NCI-H128 (cell line): ENCODE measurements around the gene PIGV.

Experiments used
- DNase-seq: peaks from one replicate; lab custom pipeline; 2025; ENCODE audit not compliant: unreplicated experiment; lab: John Stamatoyannopoulos, UW

Gene PIGV

GRCh38 chr1:26787706-26788514 is at the start of gene PIGV:
PIGV (plus strand) TSS chr1:26787950; CDS start chr1:26790816, 2,866 bp downstream.
- DNase-seq: peak; percentile 81

- DNase-seq: no peak
These were observed 48.3 kb upstream of the PIGV start for GRCh38 chr1:26739329-26739914.

GRCh38 chr1:26740023-26740634 is 47.6 kb upstream of the PIGV start:
- DNase-seq: no peak

- DNase-seq: no peak
These were observed 46.8 kb upstream of the PIGV start for GRCh38 chr1:26740952-26741351.

GRCh38 chr1:26743426-26744059 is 44.2 kb upstream of the PIGV start:
- no peak for DNase-seq

- DNase-seq: no peak
These were observed 43.4 kb upstream of the PIGV start for GRCh38 chr1:26744075-26744959.

GRCh38 chr1:26745191-26745590 is 42.6 kb upstream of the PIGV start:
- no peak for DNase-seq

GRCh38 chr1:26747048-26747447 is 40.7 kb upstream of the PIGV start:
- DNase-seq: no peak

- no peak for DNase-seq
These were observed 39.4 kb upstream of the PIGV start for GRCh38 chr1:26748351-26748750.

GRCh38 chr1:26749458-26749857 is 38.3 kb upstream of the PIGV start:
- no peak for DNase-seq

- no peak for DNase-seq
These were observed 37.3 kb upstream of the PIGV start for GRCh38 chr1:26750428-26750827.

- no peak for DNase-seq
These were observed 35.2 kb upstream of the PIGV start for GRCh38 chr1:26752519-26752918.

GRCh38 chr1:26754086-26754874 is 33.5 kb upstream of the PIGV start:
- no peak for DNase-seq

- DNase-seq: no peak
These were observed 29.4 kb upstream of the PIGV start for GRCh38 chr1:26758358-26758757.

- no peak for DNase-seq
These were observed 28.2 kb upstream of the PIGV start for GRCh38 chr1:26759531-26759930.

- DNase-seq: no peak
These were observed 26.5 kb upstream of the PIGV start for GRCh38 chr1:26761217-26761616.

GRCh38 chr1:26767714-26768113 is 20.0 kb upstream of the PIGV start:
- DNase-seq: no peak

- no peak for DNase-seq
These were observed 19.0 kb upstream of the PIGV start for GRCh38 chr1:26768755-26769154.

- no peak for DNase-seq
These were observed 16.5 kb upstream of the PIGV start for GRCh38 chr1:26771285-26771642.
